ENCODE measurements around the gene TBC1D1.

DNA sequence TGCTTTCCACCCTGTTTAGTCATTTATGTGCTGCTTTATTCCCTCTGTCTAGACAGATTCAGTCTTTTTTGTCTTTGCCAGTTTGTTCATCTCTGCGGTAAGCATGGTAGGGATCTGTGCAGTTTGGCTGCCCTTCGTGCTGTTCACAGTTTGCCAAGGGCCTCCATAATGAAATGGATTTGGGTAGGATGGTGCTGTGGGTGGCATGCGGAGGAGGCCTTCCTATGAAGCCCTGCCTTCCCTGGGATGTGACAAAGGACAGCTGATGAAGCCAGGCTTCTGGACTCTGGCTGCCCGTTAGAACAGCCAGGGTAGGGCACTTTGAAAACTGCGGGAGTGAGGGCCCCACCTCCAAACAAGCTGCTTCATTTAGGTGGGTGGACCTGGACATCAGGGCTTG is 116.8 kb downstream of the TBC1D1 start:
- TF ChIP-seq POLR2A (IDR thresholded peaks at IDR 0.05; ENCODE audit: control extremely low read depth in 1 of 2, low read depth in 2 of 2, low read length in 2 of 2) = no peak
- TF ChIP-seq, protein P1, sequence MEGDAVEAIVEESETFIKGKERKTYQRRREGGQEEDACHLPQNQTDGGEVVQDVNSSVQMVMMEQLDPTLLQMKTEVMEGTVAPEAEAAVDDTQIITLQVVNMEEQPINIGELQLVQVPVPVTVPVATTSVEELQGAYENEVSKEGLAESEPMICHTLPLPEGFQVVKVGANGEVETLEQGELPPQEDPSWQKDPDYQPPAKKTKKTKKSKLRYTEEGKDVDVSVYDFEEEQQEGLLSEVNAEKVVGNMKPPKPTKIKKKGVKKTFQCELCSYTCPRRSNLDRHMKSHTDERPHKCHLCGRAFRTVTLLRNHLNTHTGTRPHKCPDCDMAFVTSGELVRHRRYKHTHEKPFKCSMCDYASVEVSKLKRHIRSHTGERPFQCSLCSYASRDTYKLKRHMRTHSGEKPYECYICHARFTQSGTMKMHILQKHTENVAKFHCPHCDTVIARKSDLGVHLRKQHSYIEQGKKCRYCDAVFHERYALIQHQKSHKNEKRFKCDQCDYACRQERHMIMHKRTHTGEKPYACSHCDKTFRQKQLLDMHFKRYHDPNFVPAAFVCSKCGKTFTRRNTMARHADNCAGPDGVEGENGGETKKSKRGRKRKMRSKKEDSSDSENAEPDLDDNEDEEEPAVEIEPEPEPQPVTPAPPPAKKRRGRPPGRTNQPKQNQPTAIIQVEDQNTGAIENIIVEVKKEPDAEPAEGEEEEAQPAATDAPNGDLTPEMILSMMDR (IDR thresholded peaks at IDR 0.05; ENCODE audit: control extremely low read depth in 1 of 3, insufficient read depth in 1 of 3, low read depth in 1 of 3, low read length in 3 of 3) = no peak
- TF ChIP-seq, protein P2, sequence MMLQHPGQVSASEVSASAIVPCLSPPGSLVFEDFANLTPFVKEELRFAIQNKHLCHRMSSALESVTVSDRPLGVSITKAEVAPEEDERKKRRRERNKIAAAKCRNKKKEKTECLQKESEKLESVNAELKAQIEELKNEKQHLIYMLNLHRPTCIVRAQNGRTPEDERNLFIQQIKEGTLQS (IDR thresholded peaks at IDR 0.05; ENCODE audit: insufficient read depth, low read depth, low read length) = no peak
- no peak for TF ChIP-seq YY1 (IDR thresholded peaks at IDR 0.05; ENCODE audit: low read depth, low read length)
- TF ChIP-seq, protein P3, sequence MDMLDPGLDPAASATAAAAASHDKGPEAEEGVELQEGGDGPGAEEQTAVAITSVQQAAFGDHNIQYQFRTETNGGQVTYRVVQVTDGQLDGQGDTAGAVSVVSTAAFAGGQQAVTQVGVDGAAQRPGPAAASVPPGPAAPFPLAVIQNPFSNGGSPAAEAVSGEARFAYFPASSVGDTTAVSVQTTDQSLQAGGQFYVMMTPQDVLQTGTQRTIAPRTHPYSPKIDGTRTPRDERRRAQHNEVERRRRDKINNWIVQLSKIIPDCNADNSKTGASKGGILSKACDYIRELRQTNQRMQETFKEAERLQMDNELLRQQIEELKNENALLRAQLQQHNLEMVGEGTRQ (IDR thresholded peaks at IDR 0.05; ENCODE audit: low read length) = no peak
- no peak for TF ChIP-seq RFX5 (IDR thresholded peaks at IDR 0.05; ENCODE audit: borderline replicate concordance, low read depth, low read length)
- TF ChIP-seq HDAC2 (IDR thresholded peaks at IDR 0.05; ENCODE audit: borderline replicate concordance in 1 of 2, low read depth in 2 of 2, low read length in 2 of 2) = no peak
- no peak for TF ChIP-seq TAF1 (IDR thresholded peaks at IDR 0.05; ENCODE audit: low read depth, low read length)
- no peak for TF ChIP-seq CREB1 (IDR thresholded peaks at IDR 0.05)
